HepG2 (cell line): ENCODE measurements around the gene GLOD5. TPM values are rescaled to one million over a fixed set of nuclear protein-coding genes. Genes with fewer than 3 reads are reported as not detected.

Experiments
- ATAC-seq: fragments of 200-7000 bp; cut with Tn5 transposase; 3 replicates; pipeline ENCODE4 v1.9.1; 2020; ENCODE audit warnings: mild to moderate bottlenecking, moderate library complexity
- BruUV-seq: library from RNA; stranded (reverse); fragments of 400-500 nt; replicated peaks from 2 replicates; lab custom pipeline; 2021; lab: Mats Ljungman, UMichigan
- CTCF ChIA-PET: fragments of 300-600 bp; formaldehyde crosslinking; extraction: SDS; loops from one replicate; lab custom pipeline; 2021; ENCODE audit warnings: low total read pairs, inconsistent platforms, low intra/inter-chr PET ratio; lab: Yijun Ruan, JAX
- POLR2A ChIA-PET: fragments of 350-600 bp; sonication (Branson Sonifier 250); formaldehyde crosslinking; loops from one replicate; lab custom pipeline; 2020; ENCODE audit warnings: antibody characterized with exemption, inconsistent platforms; lab: Yijun Ruan, JAX
- DNase-seq: peaks from one replicate; pipeline ENCODE4 v3.0.0-alpha.2; 2015; ENCODE audit warnings: low spot score
- FAIRE-seq: peaks from 3 replicates; lab custom pipeline; 2011; peaks lifted over from hg19 to GRCh38; lab: Jason Lieb, UNC
- H2AFZ ChIP-seq: one replicate; pipeline ENCODE4 v1.6.1; 2011; ENCODE audit warnings: low read length, inconsistent platforms
- H3K27ac ChIP-seq: fragments of 300-600 bp; 3 replicates; pipeline ENCODE4 v1.8.0; 2011; ENCODE audit warnings: mixed run types, mild to moderate bottlenecking, mixed read lengths, low read length, inconsistent platforms; ENCODE audit not compliant: insufficient read depth; ENCODE audit errors: extremely low read length
- H3K27me3 ChIP-seq, 2 experiments: fragments of 200-600 bp in 1 of 2; 2 replicates in 1 of 2; 3 replicates in 1 of 2; pipeline versions ENCODE4 v1.6.0 to v1.8.0; 2011; ENCODE audit warnings: low read length in 2 of 2, mild to moderate bottlenecking in 2 of 2, moderate library complexity in 2 of 2, inconsistent platforms in 1 of 2; ENCODE audit not compliant: insufficient read depth in 2 of 2, control insufficient read depth in 1 of 2
- H3K36me3 ChIP-seq, 2 experiments: fragments of 200-600 bp in 1 of 2; replicated peaks in 1 of 2; 2 replicates in 1 of 2; 3 replicates in 1 of 2; pipeline versions ENCODE4 v1.5.1 to v1.8.0; 2011; ENCODE audit warnings: low read length in 2 of 2, inconsistent platforms in 1 of 2; ENCODE audit not compliant: insufficient read depth in 2 of 2, control insufficient read depth in 1 of 2
- H3K4me1 ChIP-seq: 2 replicates; pipeline ENCODE4 v1.5.1; 2012; ENCODE audit warnings: low read length, inconsistent platforms; ENCODE audit not compliant: insufficient read depth
- H3K4me2 ChIP-seq: 2 replicates; pipeline ENCODE4 v1.6.0; 2011; ENCODE audit warnings: low read depth, low read length, inconsistent platforms
- H3K4me3 ChIP-seq, 3 experiments: fragments of 200-600 bp in 1 of 3; sonication (generic), shearing (Covaris generic) in 1 of 3; replicated peaks in 1 of 3; 2 replicates each; pipeline ENCODE4 v1.5.1; 2011 to 2016; ENCODE audit warnings: low read length in 3 of 3, inconsistent platforms in 2 of 3, low read depth in 2 of 3, mild to moderate bottlenecking in 2 of 3, control low read depth in 1 of 3, mixed read lengths in 1 of 3; ENCODE audit not compliant: insufficient read depth in 1 of 3
- H3K79me2 ChIP-seq: one replicate; pipeline ENCODE4 v1.6.1; 2011; ENCODE audit warnings: low read length, inconsistent platforms; ENCODE audit not compliant: insufficient read depth
- H3K9ac ChIP-seq: 2 replicates; pipeline ENCODE4 v1.6.0; 2011; ENCODE audit warnings: mild to moderate bottlenecking, low read depth, low read length, inconsistent platforms; ENCODE audit not compliant: insufficient read depth
- H3K9me3 ChIP-seq: 2 replicates; pipeline ENCODE4 v1.5.1; 2012; ENCODE audit warnings: mild to moderate bottlenecking, low read length
- H4K20me1 ChIP-seq: 2 replicates; pipeline ENCODE4 v1.6.0; 2011; ENCODE audit warnings: inconsistent platforms, mild to moderate bottlenecking, low read length, moderate library complexity; ENCODE audit not compliant: insufficient read depth
- EHMT2 ChIP-seq: fragments of 200-600 bp; sonication (generic); IDR thresholded peaks from 2 replicates; pipeline ENCODE4 v1.7.0; 2017; ENCODE audit warnings: antibody characterized with exemption, low read depth, low read length, borderline replicate concordance
- KDM3A ChIP-seq: IDR thresholded peaks from 2 replicates; pipeline ENCODE4 v1.6.1; 2018; ENCODE audit warnings: low read depth, missing compliant biosample characterization
- NCOA1 ChIP-seq: sonication (generic); formaldehyde crosslinking; IDR thresholded peaks from 2 replicates; pipeline ENCODE4 v1.9.0; 2021; ENCODE audit warnings: missing genetic modification reagents
- NFIC ChIP-seq: IDR thresholded peaks from 2 replicates; pipeline ENCODE4 v1.6.1; 2012; ENCODE audit warnings: mild to moderate bottlenecking, low read length, inconsistent platforms
- YY1 ChIP-seq: IDR thresholded peaks from 2 replicates; pipeline ENCODE4 v1.6.1; 2011; ENCODE audit warnings: low read length, low read depth, moderate library complexity, mild to moderate bottlenecking; ENCODE audit not compliant: insufficient read depth, insufficient replicate concordance
- ZC3H13 ChIP-seq: sonication (generic); formaldehyde crosslinking; IDR thresholded peaks from 2 replicates; pipeline ENCODE4 v1.8.1; 2023; ENCODE audit warnings: mild to moderate bottlenecking, missing genetic modification reagents, moderate library complexity
- ZNF382 ChIP-seq: sonication (generic); formaldehyde crosslinking; IDR thresholded peaks from 2 replicates; pipeline ENCODE4 v1.5.0; 2020; ENCODE audit warnings: missing genetic modification reagents, mild to moderate bottlenecking, borderline replicate concordance
- ZNF468 ChIP-seq: sonication (generic); formaldehyde crosslinking; IDR thresholded peaks from 2 replicates; pipeline ENCODE4 v1.8.0; 2022; ENCODE audit warnings: mild to moderate bottlenecking, moderate library complexity, missing genetic modification reagents
- ZNF569 ChIP-seq: sonication (generic); formaldehyde crosslinking; IDR thresholded peaks from 2 replicates; pipeline ENCODE4 v1.5.0; 2020; ENCODE audit warnings: mild to moderate bottlenecking, missing genetic modification reagents, moderate library complexity, borderline replicate concordance
- ZNF75D ChIP-seq: sonication (generic); formaldehyde crosslinking; IDR thresholded peaks from 2 replicates; pipeline ENCODE4 v1.8.1; 2023; ENCODE audit warnings: missing genetic modification reagents, mild to moderate bottlenecking, borderline replicate concordance
- WGBS: methylation state at CpG from one replicate; pipeline ENCODE4 v1.1.6; 2017; ENCODE audit warnings: low lambda C conversion rate; 5-methylcytosine and 5-hydroxymethylcytosine counted together
- in situ Hi-C: cut with HindIII; loops from 2 replicates; pipeline ENCODE4 v1.10.0; 2017; ENCODE audit warnings: low pct_unique_long_range_greater_than_20kb; ENCODE audit not compliant: extremely low pct_ligation_motif_present
- intact Hi-C: fragments of 100-400 bp; cut with micrococcal nuclease; formaldehyde crosslinking; loops from one replicate; pipeline ENCODE4 v1.10.0; 2022; ENCODE audit not compliant: unreplicated experiment
- polyA plus RNA-seq, 8 experiments: library from polyadenylated mRNA; depleted of rRNA in 3 of 8; stranded (reverse) in 7 of 8; unstranded in 1 of 8; fragments of >200 nt; fragmentation: Illumina TruSeq in 4 of 8; extraction: Trizol in 4 of 8; gene quantifications; 2 replicates each; pipeline versions ENCODE4 v1.2.1 to v1.2.3, GENCODE V29; 2011 to 2016; ENCODE audit warnings: low read depth in 4 of 8, missing spikeins in 1 of 8, mixed read lengths in 1 of 8; ENCODE audit not compliant: insufficient read depth in 1 of 8
- total RNA-seq, 5 experiments: library from RNA; depleted of rRNA; stranded (reverse); fragments of >200 nt; fragmentation: Illumina TruSeq; extraction: Trizol; gene quantifications; 2 replicates each; pipeline ENCODE4 v1.2.3, GENCODE V29; 2016; ENCODE audit warnings: low read depth in 1 of 5
- TF ChIP-seq, protein P1 (sequence below): IDR thresholded peaks from 2 replicates; pipeline ENCODE4 v1.6.1; 2016; ENCODE audit warnings: mild to moderate bottlenecking, missing biosample characterization, missing genetic modification reagents
- TF ChIP-seq, protein P2 (sequence below): sonication (generic); formaldehyde crosslinking; IDR thresholded peaks from 2 replicates; pipeline ENCODE4 v1.8.0; 2022; ENCODE audit warnings: low read depth, missing genetic modification reagents
- TF ChIP-seq, protein P3 (sequence below): sonication (generic); formaldehyde crosslinking; IDR thresholded peaks from 2 replicates; pipeline ENCODE4 v1.4.0; 2020; ENCODE audit warnings: missing genetic modification reagents, borderline replicate concordance

Gene GLOD5
- total and polyA plus RNA-seq, 2 of the 13 experiments (the other 11 are each of a cell fraction or from before 2014, with no cell fraction given): 0.93 to 1.3 TPM

DNA sequence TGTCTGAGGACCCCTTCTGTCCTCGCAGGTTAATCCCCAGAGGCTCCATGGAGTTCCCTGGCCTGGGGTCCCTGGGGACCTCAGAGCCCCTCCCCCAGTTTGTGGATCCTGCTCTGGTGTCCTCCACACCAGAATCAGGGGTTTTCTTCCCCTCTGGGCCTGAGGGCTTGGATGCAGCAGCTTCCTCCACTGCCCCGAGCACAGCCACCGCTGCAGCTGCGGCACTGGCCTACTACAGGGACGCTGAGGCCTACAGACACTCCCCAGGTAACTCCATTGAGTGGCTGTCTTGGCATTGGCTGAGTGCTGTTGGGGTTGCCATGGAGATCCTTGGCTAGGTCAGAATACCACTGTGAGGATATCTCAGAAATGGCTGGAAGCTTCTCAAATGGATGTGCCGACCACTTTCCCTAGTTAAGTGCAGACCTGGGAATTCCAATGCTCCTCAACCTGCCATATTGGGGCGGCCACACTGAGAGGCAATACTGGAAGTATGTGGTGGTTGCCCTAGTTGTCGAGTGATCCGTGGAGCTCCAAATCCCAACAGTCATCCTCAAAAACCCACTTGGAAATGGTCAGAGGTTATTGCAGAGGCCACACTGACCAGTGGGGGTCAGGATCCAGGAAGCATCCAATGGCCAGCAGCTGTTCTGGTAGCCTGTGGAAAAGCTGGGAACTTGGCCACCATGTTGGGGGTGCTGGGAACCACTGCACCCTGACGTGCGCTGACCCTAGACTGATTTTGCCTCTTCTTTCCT is 29.7 kb downstream of the GLOD5 start:
- Histone ChIP-seq H3K4me1 (peaks cover 21% of the 10 kb centered on the region), H3K9ac (no peak overlapping the region), H4K20me1 (no peaks in the 10 kb centered on the region), H3K4me2 (no peak overlapping the region), H3K36me3 (no peaks in the 10 kb centered on the region), H2AFZ (no peak overlapping the region), H3K4me3 (no peak overlapping the region), H3K79me2 (no peaks in the 10 kb centered on the region), H3K27ac (no peak overlapping the region), H3K9me3 (no peaks in the 10 kb centered on the region), H3K27me3 (no peaks in the 10 kb centered on the region; a peak in 1 of 5 replicates)
- intact Hi-C loops: no loop called here
- BruUV-seq: no TSS peak
- 0% methylated on average over 1 of the region's 11 CpGs for WGBS
- ATAC-seq (no peak), FAIRE-seq (no peak), DNase-seq (no peak)
- POLR2A ChIA-PET: no interaction called here
- in situ Hi-C loops: no loop called here
- CTCF ChIA-PET: no interaction called here
- TF ChIP-seq ZC3H13 (CRISPR knock-in tag) (no peak), KDM3A (CRISPR knock-in tag) (no peak), NCOA1 (CRISPR knock-in tag) (no peak), EHMT2 (no peak), NFIC (no peak), ZNF569 (CRISPR knock-in tag) (no peak), YY1 (no peak), ZNF75D (CRISPR knock-in tag) (no peak), ZNF382 (CRISPR knock-in tag) (no peak), ZNF468 (no peak)
- TF ChIP-seq, protein P1, sequence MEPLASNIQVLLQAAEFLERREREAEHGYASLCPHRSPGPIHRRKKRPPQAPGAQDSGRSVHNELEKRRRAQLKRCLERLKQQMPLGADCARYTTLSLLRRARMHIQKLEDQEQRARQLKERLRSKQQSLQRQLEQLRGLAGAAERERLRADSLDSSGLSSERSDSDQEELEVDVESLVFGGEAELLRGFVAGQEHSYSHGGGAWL (CRISPR knock-in tag): no peak
- TF ChIP-seq, protein P2, sequence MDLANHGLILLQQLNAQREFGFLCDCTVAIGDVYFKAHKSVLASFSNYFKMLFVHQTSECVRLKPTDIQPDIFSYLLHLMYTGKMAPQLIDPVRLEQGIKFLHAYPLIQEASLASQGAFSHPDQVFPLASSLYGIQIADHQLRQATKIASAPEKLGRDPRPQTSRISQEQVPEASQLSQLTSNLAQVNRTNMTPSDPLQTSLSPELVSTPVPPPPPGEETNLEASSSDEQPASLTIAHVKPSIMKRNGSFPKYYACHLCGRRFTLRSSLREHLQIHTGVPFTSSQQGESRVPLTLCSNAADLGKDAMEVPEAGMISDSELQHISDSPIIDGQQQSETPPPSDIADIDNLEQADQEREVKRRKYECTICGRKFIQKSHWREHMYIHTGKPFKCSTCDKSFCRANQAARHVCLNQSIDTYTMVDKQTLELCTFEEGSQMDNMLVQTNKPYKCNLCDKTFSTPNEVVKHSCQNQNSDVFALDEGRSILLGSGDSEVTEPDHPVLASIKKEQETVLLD (CRISPR knock-in tag): no peak
- TF ChIP-seq, protein P3, sequence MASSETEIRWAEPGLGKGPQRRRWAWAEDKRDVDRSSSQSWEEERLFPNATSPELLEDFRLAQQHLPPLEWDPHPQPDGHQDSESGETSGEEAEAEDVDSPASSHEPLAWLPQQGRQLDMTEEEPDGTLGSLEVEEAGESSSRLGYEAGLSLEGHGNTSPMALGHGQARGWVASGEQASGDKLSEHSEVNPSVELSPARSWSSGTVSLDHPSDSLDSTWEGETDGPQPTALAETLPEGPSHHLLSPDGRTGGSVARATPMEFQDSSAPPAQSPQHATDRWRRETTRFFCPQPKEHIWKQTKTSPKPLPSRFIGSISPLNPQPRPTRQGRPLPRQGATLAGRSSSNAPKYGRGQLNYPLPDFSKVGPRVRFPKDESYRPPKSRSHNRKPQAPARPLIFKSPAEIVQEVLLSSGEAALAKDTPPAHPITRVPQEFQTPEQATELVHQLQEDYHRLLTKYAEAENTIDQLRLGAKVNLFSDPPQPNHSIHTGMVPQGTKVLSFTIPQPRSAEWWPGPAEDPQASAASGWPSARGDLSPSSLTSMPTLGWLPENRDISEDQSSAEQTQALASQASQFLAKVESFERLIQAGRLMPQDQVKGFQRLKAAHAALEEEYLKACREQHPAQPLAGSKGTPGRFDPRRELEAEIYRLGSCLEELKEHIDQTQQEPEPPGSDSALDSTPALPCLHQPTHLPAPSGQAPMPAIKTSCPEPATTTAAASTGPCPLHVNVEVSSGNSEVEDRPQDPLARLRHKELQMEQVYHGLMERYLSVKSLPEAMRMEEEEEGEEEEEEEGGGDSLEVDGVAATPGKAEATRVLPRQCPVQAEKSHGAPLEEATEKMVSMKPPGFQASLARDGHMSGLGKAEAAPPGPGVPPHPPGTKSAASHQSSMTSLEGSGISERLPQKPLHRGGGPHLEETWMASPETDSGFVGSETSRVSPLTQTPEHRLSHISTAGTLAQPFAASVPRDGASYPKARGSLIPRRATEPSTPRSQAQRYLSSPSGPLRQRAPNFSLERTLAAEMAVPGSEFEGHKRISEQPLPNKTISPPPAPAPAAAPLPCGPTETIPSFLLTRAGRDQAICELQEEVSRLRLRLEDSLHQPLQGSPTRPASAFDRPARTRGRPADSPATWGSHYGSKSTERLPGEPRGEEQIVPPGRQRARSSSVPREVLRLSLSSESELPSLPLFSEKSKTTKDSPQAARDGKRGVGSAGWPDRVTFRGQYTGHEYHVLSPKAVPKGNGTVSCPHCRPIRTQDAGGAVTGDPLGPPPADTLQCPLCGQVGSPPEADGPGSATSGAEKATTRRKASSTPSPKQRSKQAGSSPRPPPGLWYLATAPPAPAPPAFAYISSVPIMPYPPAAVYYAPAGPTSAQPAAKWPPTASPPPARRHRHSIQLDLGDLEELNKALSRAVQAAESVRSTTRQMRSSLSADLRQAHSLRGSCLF: no peak
